ENCODE data around the gene SLC7A11.
"Not testable (repeated sequence)": the region's sequence is repeated elsewhere in the genome, so short reads cannot be mapped to it uniquely, and the experiment has no call there.

The SLC7A11 gene

DNA sequence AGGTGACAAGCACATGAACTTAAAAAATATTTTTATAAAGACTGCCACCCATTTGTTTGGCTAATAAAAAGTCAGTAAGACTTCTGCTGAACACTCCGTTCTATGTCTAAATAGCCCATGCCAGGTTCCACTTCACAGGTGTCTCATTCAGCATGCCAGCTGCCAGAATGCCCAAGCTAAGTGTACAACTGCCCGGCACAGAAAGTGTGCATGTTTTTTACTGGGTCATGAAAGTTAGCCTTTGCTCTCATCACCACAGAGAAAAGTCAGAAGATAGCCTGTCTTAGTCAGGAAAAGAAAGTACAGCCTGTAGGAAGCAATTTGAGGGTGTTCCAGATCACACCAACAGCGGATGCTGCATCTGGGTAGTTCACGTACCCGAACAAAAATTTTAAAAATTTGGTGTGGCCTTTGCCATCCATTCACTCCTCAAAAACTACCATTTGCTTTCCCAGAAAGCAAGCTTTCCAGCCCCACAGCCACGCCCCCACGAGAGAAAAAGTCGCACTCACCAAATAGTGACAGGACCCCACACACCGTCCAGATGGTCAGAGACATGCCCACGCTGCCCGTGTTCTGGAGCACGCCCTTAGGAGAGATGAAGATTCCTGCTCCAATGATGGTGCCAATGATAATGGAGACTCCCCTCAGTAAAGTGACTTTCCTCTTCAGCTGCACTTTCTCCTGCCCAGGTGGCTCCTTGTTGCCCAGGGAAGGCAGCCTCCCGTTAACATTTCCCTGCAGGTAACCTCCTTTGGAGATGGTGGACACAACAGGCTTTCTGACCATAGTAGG, 671 bp downstream of the SLC7A11 start:
- DNase-seq: no peak

DNA sequence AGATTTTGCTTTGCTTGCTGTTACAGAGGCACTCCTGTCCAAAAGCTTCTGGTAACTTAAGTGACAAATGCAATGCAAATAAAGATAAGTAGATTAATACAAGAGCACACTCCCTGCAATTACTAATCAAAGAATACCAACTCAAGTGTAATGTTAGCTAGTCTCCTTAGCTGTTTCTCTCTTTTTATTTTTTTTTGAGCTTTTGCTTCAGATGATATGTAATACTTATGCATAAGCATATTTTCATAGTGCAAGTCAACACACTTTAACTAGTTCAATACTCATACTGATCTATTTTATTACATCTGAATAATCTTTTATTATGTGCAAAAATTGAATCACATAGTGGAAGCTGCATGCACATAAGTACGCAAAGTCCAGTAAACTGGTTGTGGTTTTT, 2.7 kb downstream of the SLC7A11 start:
- DNase-seq: no peak

DNA sequence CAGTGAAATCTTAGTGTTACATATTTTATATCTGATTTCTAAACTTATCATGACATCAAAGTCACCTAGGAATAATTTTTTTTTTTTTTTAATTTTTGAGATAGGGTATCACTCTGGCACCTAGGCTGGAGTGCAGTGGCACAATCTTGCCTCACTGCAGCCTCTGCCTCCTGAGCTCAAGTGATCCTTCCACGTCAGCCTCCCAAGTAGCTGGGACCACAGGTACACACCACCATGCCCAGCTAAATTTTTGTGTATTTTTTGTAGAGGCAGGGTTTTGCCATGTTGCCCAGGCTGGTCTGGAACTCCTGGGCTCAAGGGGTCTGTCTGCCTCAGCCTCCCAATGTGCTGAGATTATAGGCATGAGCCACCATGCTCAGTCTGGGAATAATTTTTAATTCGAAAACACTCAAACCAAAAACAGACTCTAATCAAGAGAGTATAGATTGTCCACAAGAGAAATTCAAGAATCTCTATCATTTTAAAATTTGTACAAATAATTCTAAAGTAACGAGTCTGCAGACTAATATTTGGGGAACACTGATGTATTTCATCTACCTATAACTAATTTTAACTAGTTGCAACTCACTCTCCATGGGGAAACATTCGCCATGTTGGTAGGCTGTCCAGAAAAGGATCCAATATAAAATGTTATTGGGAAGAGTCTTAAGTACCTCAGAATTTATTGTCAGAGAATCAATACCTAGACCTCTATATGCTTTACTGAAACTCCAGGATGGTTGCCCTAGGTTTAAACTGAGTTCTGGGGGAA, 3.4 kb downstream of the SLC7A11 start:
- no peak for DNase-seq

DNA sequence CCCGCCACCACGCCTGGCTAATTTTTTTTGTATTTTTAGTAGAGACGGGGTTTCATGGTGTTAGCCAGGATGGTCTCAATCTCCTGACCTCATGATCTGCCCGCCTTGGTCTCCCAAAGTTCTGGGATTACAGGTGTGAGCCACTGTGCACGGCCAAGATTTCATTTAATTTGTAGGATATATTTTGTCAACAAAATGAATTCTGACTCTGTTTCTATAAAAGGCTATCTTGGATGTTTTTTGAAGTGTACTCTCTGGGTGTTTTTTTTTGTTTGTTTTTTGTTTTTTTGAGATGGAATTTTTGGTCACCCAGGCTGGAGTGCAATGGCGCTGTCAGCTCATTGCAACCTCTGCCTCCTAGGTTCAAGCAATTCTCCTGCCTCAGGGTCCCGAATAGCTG, 5.0 kb downstream of the SLC7A11 start:
- DNase-seq: not testable (repeated sequence)

DNA sequence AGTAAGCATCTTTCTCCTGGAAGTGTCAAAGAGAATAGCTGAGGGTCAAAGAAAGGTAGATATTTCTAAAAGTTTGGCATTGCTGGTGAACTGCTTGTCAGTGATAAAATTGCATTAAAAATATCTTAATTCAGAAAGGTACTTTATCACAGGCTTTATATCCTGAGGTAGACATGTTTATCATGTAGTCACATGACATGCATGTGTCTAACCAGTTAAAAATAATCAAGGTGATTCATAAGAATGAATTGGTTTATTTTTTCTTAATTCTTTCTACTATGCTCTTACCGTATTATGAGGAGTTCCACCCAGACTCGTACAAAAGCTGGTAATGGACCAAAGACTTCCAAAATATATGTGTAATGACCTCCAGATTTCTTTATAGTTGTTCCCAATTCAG, 6.1 kb downstream of the SLC7A11 start:
- no peak for DNase-seq

- no peak for DNase-seq
Observed at GRCh38 chr4:138235419-138235952, 6.7 kb downstream of the SLC7A11 start.

- DNase-seq: no peak
Observed at GRCh38 chr4:138234248-138234647, 7.9 kb downstream of the SLC7A11 start.

DNA sequence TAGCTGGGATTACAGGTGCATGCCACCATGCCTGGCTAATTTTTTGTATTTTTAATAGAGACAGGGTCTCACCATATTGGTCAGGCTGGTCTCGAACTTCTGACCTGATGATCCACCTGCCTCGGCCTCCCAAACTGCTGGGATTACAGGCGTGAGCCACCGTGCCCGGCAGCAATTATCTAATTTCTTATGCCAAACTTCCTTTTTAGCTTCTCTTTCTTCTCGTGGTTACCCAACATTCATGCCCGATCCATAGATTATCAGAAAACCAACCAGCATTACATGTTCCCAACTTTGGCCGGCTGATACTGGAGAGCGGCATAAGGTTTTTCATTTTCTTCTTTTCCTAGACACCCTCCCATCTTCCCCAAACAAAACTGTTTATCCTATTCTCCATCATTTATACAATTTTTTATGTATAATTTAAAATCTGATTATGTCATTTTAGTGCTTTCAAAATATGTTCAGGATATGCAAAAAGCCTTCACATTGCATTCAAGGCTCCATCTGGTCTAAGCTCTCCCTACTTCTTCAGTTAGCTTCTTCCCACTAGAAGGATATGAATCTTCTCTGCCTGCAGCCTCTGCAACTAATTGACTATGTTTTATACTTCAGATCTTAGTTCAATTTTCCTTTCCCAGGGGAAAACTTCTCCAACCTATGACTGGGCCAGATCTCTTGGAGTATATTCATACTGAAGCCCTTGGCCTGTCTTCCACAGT, 8.7 kb downstream of the SLC7A11 start:
- no peak for DNase-seq

- DNase-seq: no peak
Observed at GRCh38 chr4:138232364-138232763, 9.8 kb downstream of the SLC7A11 start.

DNA sequence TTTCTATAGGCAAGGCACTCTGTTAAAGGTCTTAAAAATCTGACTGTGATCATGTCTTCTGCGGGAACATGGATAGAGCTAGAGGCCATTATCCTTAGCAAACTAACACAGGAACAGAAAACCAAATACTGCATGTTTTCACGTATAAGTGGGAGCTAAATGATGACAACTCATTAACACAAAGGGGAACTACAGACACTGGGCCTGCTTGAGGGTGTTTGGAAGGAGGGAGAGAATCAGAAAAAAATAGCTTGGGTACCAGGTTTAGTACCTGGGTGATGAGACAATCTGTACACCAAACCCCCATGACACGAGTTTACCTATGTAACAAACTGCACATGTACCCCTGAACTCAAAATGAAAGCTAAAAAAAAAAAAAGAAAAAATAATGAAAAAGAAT, 12.1 kb downstream of the SLC7A11 start:
- no peak for DNase-seq

GRCh38 chr4:138229160-138229559, 13.0 kb downstream of the SLC7A11 start:
- no peak for DNase-seq

DNA sequence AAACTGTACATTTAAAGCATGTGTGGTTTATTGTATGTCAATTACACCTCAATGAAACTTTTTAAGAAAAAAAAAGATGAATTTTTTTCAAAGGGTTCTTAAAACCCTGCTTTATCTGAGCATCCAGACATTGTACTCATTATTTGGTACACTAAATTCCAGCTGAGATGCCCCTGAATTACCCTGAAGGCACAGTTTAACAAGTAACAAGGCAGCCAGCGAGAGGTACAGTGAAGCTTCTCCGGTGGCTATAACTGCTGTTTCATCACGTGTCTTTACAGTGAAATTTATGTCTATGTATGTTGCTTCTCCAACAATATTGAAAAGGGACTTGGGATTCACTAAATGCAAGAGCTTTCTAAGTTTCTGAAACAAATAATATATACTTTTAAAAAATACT, 15.8 kb downstream of the SLC7A11 start:
- DNase-seq: no peak

GRCh38 chr4:138225477-138225876, 16.7 kb downstream of the SLC7A11 start:
- no peak for DNase-seq

- DNase-seq: no peak
Observed at GRCh38 chr4:138224614-138225013, 17.5 kb downstream of the SLC7A11 start.

DNA sequence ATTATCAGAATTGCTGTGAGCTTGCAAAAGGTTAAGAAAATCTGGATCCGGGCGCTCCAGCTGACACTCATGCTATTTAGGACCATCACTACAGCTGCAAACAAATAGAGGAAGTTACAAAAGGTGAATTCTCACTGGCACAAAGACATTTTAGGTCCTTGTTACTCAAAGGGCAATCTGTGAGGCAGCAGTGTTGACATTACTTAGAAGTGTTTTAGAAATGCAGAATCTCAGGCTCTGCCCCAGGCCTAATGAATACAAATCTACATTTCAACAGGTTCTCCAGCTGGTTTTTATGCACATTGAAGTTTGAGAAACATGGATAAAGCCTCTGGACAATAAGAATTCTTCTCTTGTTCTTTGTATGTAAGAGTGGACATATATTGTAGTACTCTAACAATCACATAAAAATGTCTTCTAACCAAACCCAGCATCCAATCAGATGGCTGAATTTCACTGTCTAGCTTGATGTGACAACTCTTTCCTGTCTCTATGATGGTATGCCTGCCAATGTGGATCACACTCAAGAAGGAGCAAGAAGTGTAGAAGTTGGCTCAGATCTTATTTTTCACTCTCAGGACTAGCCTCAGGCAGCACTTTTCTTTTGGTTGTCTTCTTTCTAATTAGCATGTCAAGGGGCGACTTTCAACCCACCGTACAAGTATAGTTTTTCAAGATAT, 18.8 kb downstream of the SLC7A11 start:
- DNase-seq: no peak

DNA sequence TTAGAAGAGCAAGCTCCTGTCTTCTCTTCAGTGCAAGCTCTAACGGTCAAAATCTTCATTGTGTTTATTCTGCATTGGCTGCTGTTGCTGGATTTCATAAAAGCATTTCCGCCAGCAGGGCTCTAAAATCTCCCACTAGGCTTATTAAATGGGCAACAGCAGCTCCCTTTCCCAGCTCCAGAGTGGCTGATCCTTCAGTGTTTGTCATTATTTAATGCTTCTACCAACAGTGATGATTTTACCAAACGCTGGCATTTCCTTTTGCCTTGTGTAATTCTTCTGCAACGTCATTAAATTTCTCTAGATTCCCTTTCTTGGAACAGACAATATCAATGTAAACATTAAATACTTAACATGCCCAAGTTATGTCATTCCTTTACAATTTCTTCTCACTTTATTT, 20.1 kb downstream of the SLC7A11 start:
- DNase-seq: no peak

GRCh38 chr4:138218976-138219375, 23.2 kb downstream of the SLC7A11 start:
- DNase-seq: no peak

DNA sequence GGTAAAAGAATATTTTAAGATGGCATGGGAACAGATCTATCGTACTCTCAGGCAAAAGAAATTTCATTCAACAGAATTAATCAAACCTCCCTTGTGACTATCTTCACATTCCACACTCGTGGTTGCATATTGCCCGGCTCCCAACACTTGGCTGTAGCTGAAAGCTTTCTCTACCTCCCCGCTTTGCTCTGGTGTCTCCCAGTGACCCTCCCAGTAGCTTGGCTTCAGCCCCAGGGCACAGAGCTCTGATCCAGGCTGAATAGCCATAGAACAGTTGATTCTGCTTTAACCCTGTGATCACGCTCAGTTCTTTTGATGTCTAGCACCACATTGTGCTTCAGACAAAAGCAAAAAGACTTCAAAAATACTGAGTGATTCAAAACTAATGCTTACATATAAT, 24.6 kb downstream of the SLC7A11 start:
- DNase-seq: no peak

DNA sequence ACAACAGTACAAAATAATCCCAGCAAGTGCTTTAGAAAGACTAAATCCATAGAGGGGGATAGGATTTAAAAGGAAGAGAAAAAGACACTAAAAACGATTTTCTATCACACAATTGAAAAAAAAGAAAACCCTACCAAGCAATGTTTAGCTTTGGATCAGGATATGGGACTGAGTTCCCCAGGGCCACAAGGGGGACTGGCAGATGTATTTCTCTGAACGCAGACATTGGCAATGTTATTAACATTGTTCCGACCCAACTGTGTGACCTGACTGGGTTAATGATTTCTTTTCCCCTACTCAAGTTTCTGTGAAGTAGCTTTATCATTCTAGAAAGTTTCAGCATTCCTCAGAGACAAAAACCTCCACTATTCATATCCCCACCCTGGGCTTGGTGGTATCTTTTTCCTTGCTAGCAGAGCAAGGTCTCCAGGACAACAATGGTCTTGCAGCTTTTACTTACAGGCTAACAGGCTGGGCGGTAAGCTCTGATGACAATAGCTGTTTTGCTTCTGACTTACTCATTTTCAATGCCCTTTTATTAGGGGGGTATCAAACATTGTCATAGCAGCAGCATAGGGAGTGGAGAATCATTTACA, 25.8 kb downstream of the SLC7A11 start:
- no peak for DNase-seq

DNA sequence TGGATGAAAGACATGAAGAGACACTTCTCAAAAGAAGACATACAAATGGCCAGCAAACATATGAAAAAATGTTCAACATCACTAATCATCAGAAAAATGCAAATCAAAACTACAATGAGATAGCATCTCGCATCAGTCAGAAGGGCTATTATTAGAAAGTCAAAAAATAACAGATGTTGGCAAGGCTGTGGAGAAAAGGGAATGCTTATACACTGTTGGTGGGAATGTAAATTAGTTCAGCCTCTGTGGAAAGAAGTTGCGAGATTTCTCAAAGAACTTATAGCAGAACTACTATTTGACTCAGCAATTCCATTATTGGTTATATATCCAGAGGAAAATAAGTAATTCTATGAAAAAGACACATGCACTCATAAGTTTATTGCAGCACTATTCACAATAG, 31.6 kb downstream of the SLC7A11 start:
- not testable (repeated sequence) for DNase-seq

GRCh38 chr4:138209094-138209493, 33.1 kb downstream of the SLC7A11 start:
- no peak for DNase-seq

DNA sequence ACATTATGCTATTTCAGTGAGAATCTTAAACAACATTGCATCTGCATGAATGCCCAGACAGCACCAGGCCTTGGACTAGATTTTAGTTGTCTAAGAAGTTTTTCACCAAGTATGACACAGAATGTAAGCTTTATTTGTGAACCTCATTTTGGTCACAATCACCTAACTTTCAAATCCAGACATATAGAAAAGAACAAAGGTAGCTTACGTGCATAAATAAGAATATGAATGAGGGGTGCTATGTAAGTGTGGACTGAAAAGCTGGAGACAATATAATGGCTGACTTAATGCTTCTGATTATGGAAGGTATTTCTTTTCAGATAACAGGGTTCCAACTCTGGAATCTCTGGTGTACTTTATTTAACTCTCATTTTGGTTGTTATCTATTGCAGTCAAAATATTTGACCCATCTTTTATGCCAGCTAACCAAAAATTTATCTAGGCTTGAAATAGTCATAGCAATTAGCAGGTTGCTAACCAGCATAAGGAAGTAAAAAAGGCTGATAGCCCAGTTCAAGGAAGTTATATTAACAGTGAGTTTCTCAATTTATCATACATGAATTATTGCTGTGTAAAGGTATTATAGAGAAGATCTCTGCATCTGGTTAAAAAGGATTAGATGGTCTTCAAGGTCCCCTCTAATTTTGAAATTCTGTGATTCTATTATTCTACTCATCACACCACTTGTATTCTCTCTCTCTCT, 36.5 kb downstream of the SLC7A11 start:
- no peak for DNase-seq

Data from CD4-positive, alpha-beta T cell treated with Interleukin-4 for 1 hour (primary cell).